Sigmoid colon (tissue), 7 donors: ENCODE results near the gene LRCH4. TPM values are rescaled to one million over a fixed set of nuclear protein-coding genes. Genes with fewer than 3 reads are reported as not detected.

Experiments
- DNase-seq: peaks from one replicate; pipeline ENCODE4 v3.0.0-alpha.2; 2019
- H3K27ac ChIP-seq, 4 donors: fragments of 200-600 bp; sonication (generic); one replicate each; pipeline ENCODE4 v1.5.1; 2016 to 2019; ENCODE audit warnings: mild to moderate bottlenecking in 1 of 4
- H3K27me3 ChIP-seq, 3 donors: fragments of 200-600 bp; sonication (generic); one replicate each; pipeline ENCODE4 v1.5.1; 2019; ENCODE audit warnings: mild to moderate bottlenecking in 1 of 3
- H3K36me3 ChIP-seq, 4 donors: fragments of 200-600 bp; sonication (generic); one replicate each; pipeline ENCODE4 v1.5.1; 2016 to 2019
- H3K4me1 ChIP-seq, 4 donors: fragments of 200-600 bp; sonication (generic); one replicate each; pipeline ENCODE4 v1.5.1; 2017 to 2019
- H3K4me3 ChIP-seq, 4 donors: fragments of 200-600 bp; sonication (generic); one replicate each; pipeline ENCODE4 v1.5.1; 2017 to 2019; ENCODE audit warnings: mild to moderate bottlenecking in 2 of 4, moderate library complexity in 1 of 4
- H3K9me3 ChIP-seq, 4 donors: fragments of 200-600 bp in 3 of 4; sonication (generic) in 3 of 4; one replicate each; pipeline versions ENCODE4 v1.5.1 to v1.6.1; 2013 to 2019
- CTCF ChIP-seq, 4 experiments: fragments of 450-650 bp in 3 of 4; fragments of 200-600 bp in 1 of 4; IDR thresholded peaks; one replicate each; pipeline ENCODE4 v1.5.1; 2016 to 2019; ENCODE audit warnings: antibody characterized with exemption in 4 of 4, mild to moderate bottlenecking in 3 of 4, moderate library complexity in 2 of 4
- EP300 ChIP-seq, 4 donors: sonication (generic); formaldehyde crosslinking; IDR thresholded peaks; one replicate each; pipeline ENCODE4 v1.6.1; 2017; ENCODE audit warnings: antibody characterized with exemption in 4 of 4
- POLR2A ChIP-seq, 2 donors: fragments of 450-650 bp; IDR thresholded peaks; one replicate each; pipeline ENCODE4 v1.6.1; 2016; ENCODE audit warnings: antibody characterized with exemption in 2 of 2, mild to moderate bottlenecking in 2 of 2, moderate library complexity in 2 of 2
- POLR2AphosphoS5 ChIP-seq, 4 donors: sonication (generic); formaldehyde crosslinking; IDR thresholded peaks; one replicate each; pipeline ENCODE4 v1.6.1; 2017; ENCODE audit warnings: antibody characterized with exemption in 4 of 4
- WGBS, 2 donors: extraction: QIAGEN DNeasy Blood & Tissue Kit; methylation state at CpG; one replicate each; pipeline ENCODE4 v1.1.7; 2013; 5-methylcytosine and 5-hydroxymethylcytosine counted together
- intact Hi-C: fragments of 100-400 bp; cut with DNase I; formaldehyde crosslinking; loops from one replicate; pipeline ENCODE4 v1.15.1; 2023
- polyA plus RNA-seq, 3 donors: library from polyadenylated mRNA; stranded (reverse); fragments of 200-250 nt; gene quantifications; one replicate each; pipeline ENCODE4 v1.2.3, GENCODE V29; 2013
- total RNA-seq, 4 donors: library from RNA; depleted of rRNA; stranded (reverse); fragments of >200 nt; gene quantifications; one replicate each; pipeline ENCODE4 v1.1.0, GENCODE V29; 2016
- donor health status: healthy with polysubstance abuse.
- donor health status: Bipolar disorder and iron deficiency.
- donor health status: healthy.

Gene LRCH4
- total and polyA plus RNA-seq, 7 donors = 28.2 to 92.3 (median 40.7) TPM

GRCh38 chr7:100570954-100571828, 14.7 kb downstream of the LRCH4 start:
- Histone ChIP-seq H3K36me3 (peaks cover 7 to 29% (median 21%) of the 10 kb centered on the region in 4 donors), H3K9me3 (no peaks in the 10 kb centered on the region), H3K27me3 (peaks cover 0 to 57% (median 2%) of the 10 kb centered on the region in 3 donors), H3K4me1 (peaks cover 2 to 14% (median 12%) of the 10 kb centered on the region in 4 donors), H3K27ac (no peak overlapping the region), H3K4me3 (no peak overlapping the region)
- TF ChIP-seq CTCF (IDR thresholded peaks at IDR 0.05) (no peak), POLR2AphosphoS5 (IDR thresholded peaks at IDR 0.05) (no peak), POLR2A (IDR thresholded peaks at IDR 0.05) (no peak), EP300 (IDR thresholded peaks at IDR 0.05) (no peak)
- intact Hi-C loops = no loop called here
- WGBS, 2 donors = 72 to 82% methylated on average over 26 of the region's 26 CpGs
- peak; percentile 67 for DNase-seq

- intact Hi-C loops = no loop called here
- TF ChIP-seq EP300 (IDR thresholded peaks at IDR 0.05) = no peak
- peak in 2 of 4 donors; percentile 15 to 45 for TF ChIP-seq POLR2AphosphoS5 (IDR thresholded peaks at IDR 0.05)
- peak in 3 of 4 experiments; percentile 23 to 31 (median 28) for TF ChIP-seq CTCF (IDR thresholded peaks at IDR 0.05)
- TF ChIP-seq POLR2A (IDR thresholded peaks at IDR 0.05) = no peak
Measured at GRCh38 chr7:100568896-100569844, 16.8 kb downstream of the LRCH4 start.

GRCh38 chr7:100568176-100568895, 17.6 kb downstream of the LRCH4 start:
- Histone ChIP-seq H3K4me1 (peaks cover 2 to 14% (median 12%) of the 10 kb centered on the region in 4 donors), H3K27me3 (peaks cover 0 to 39% (median 2%) of the 10 kb centered on the region in 3 donors), H3K4me3 (no peak overlapping the region), H3K9me3 (no peaks in the 10 kb centered on the region), H3K36me3 (peaks cover 0 to 5% (median 0%) of the 10 kb centered on the region in 4 donors), H3K27ac (no peak overlapping the region)
- DNase-seq = no peak
- no peak for TF ChIP-seq POLR2A (IDR thresholded peaks at IDR 0.05)
- no peak for TF ChIP-seq CTCF (IDR thresholded peaks at IDR 0.05)
- no peak for TF ChIP-seq EP300 (IDR thresholded peaks at IDR 0.05)
- no peak for TF ChIP-seq POLR2AphosphoS5 (IDR thresholded peaks at IDR 0.05)
- WGBS, 2 donors = 41 to 74% methylated on average over 11 of the region's 11 CpGs
- intact Hi-C loops = no loop called here

More at GRCh38 chr7:100568896-100569844, 16.8 kb downstream of the LRCH4 start:
- peak overlapping the region in 3 of 4 donors; percentile 25 to 44 (median 40) for H3K4me3 ChIP-seq
- DNase-seq = peak; percentile 82
- H3K36me3 ChIP-seq = peaks cover 0 to 9% (median 3%) of the 10 kb centered on the region in 4 donors
- no peaks in the 10 kb centered on the region for H3K9me3 ChIP-seq
- 23 to 24% methylated on average over 36 of the region's 36 CpGs for WGBS, 2 donors
- H3K4me1 ChIP-seq = peaks cover 2 to 14% (median 12%) of the 10 kb centered on the region in 4 donors
- H3K27me3 ChIP-seq = peaks cover 0 to 45% (median 2%) of the 10 kb centered on the region in 3 donors
- H3K27ac ChIP-seq = peak overlapping the region in 3 of 4 donors; percentile 3 to 40 (median 29)

GRCh38 chr7:100567751-100568175, 18.2 kb downstream of the LRCH4 start:
- intact Hi-C loops = no loop called here

More at GRCh38 chr7:100567751-100568175, 18.2 kb downstream of the LRCH4 start:
- peaks cover 0 to 11% (median 2%) of the 10 kb centered on the region in 4 donors for H3K36me3 ChIP-seq
- TF ChIP-seq POLR2A (IDR thresholded peaks at IDR 0.05) (no peak), EP300 (IDR thresholded peaks at IDR 0.05) (no peak), CTCF (IDR thresholded peaks at IDR 0.05) (no peak), POLR2AphosphoS5 (IDR thresholded peaks at IDR 0.05) (no peak)
- no peaks in the 10 kb centered on the region for H3K9me3 ChIP-seq
- peaks cover 0 to 33% (median 2%) of the 10 kb centered on the region in 3 donors for H3K27me3 ChIP-seq
- peaks cover 2 to 14% (median 12%) of the 10 kb centered on the region in 4 donors for H3K4me1 ChIP-seq
- no peak overlapping the region for H3K27ac ChIP-seq
- no peak overlapping the region for H3K4me3 ChIP-seq
- no peak for DNase-seq
- WGBS, 2 donors = 36 to 42% methylated on average over 3 of the region's 3 CpGs
